ENCODE measurements around the gene UBAP1L.
"Not testable (repeated sequence)": the region's sequence is repeated elsewhere in the genome, so short reads cannot be mapped to it uniquely, and the experiment has no call there.

Gene UBAP1L

DNA sequence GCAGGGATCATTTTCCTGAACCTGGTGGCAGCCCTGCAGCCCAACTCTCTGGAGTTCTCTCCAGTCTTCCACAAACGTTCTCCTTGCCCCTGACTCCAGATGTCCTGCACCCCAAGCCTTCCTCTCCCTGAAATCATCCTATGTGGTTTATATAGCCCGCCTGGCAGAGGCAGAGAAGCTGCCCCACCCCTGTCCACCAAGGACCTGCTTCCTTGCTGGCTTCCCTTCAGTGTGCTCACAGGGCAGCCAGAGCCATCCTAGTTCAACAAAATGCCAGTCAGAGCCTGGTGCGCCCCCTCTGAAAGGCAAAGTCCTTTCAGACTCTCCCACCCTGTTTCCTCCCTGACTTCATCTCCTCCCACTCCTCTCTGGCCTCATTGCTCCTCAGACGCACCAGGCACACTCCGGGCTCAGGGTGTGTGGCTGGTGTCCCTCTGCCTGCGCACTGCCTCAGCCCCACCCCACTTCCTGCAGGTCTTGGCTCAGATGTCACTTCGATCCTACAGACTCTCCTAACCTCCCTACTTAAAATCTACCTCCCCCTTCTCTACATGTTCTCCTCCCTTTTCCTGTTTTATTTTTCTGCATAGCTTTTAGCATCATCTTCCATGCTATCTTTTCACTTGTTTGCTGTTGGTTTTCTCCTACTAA is 32.6 kb downstream of the UBAP1L start:
- DNase-seq, result no peak

DNA sequence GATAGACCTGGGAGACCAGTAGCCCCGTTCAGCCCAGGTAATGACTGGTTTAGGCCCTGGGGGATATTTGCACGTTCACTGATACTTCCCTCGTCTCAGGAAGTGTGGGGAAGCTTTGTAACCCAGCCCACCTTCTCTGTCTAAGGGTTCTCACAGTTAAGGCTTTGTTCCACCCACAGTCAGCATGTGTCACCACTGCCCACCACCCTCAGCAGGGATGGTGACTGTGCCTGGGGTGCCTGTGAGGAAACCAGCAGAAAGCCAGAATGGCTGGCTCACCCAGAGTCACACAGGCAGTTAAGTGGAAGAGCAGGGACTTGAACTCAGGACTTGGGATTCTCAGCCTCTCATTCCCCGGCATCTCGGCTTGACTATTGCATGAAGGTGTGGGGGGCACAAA is 33.2 kb downstream of the UBAP1L start:
- DNase-seq, result no peak

DNA sequence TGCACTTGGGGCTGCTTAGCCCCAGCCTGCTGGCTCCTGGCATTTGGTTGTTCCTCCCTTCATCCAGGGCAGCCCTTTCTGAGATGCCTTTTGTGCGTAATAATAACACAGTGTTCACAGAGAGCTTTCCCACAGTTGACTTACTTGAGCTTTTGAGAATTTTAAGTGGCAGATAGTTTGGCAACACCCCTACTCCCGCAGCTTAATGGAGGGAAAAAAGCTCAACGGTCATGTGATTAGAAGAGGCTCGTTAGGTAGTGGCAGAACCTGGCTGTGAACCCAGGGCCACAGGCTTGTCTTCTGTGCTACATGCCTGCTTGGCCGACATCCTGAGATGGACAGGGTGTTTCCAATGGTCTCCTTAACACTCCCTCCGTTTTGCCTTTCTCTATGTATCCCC is 33.7 kb downstream of the UBAP1L start:
- no peak for DNase-seq

DNA sequence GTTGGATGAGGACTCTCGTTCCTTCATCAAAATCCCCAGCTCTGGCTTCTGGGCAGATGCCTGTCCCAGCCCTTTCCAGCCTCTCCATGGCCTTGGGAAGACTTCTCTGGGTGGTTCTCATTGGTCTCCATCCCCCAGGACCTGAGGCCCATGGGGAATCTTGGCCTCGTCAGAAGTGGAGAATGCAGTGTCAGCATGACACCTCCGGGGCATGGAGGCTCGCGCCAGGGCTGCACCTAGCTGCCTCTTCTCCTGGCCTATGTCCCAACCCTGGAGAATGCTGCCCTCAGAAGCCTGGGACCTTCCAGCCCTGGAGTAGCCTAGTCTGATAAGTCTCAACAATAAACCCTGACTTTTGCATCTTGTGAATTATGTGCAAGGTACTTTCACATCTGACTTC is 35.4 kb downstream of the UBAP1L start:
- no peak for DNase-seq

DNA sequence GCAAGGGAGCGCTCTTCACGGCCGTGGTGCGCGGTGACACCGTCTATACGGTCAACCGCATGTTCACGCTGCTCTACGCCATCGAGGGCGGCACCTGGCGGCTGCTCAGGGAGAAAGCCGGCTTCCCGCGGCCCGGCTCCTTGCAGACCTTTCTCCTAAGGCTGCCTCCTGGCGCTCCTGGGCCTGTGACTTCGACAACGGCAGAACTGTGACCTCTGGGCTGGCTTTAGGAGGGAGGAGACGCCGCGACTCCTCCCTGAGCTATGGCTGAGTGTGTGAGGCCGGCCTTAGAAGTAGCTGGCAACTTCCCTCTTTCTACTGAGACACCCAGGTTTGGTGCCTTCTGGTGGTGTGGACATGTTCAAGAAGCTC is 37.0 kb downstream of the UBAP1L start:
- DNase-seq, result peak; percentile 79

DNA sequence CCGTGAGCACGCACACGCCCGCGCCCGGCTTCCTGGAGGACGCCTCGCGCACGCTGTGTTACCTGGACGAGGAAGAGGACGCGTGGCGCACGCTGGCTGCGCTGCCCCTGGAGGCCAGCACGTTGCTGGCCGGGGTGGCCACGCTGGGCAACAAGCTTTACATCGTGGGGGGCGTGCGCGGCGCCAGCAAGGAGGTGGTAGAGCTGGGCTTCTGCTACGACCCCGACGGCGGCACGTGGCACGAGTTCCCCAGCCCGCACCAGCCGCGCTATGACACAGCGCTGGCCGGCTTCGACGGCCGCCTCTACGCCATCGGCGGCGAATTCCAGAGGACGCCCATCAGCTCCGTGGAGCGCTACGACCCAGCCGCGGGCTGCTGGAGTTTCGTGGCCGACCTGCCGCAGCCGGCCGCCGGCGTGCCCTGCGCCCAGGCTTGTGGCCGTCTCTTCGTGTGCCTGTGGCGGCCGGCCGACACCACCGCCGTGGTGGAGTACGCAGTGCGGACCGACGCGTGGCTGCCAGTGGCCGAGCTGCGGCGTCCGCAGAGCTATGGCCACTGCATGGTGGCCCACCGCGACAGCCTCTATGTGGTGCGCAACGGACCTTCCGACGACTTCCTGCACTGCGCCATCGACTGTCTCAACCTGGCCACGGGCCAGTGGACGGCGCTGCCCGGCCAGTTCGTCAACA is 37.6 kb downstream of the UBAP1L start:
- DNase-seq, result no peak

DNA sequence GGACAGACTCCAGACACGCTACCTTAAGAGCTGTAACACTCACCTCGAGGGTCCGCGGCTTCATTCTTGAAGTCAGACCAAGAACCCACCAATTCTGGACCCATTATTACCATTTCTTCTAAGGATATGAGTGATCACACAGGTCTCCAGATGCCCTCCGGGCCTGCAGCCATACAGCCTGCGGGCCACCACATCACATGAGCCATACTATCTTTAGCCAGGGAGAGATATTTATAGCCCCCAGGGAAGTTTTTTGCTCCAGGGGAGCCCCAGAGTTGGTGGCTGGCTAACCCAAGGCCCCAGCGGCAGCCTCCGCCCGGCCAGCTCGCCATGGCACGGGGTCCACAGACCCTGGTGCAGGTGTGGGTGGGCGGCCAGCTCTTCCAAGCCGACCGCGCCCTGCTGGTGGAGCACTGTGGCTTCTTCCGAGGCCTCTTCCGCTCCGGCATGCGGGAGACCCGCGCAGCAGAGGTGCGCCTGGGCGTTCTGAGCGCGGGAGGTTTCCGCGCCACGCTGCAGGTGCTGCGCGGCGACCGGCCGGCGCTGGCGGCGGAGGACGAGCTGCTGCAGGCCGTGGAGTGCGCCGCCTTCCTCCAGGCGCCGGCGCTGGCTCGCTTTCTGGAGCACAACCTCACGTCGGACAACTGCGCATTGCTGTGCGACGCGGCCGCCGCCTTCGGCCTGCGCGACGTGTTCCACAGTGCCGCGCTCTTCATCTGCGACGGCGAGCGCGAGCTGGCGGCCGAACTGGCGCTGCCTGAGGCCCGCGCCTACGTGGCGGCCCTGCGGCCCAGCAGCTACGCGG is 38.3 kb downstream of the UBAP1L start, which contains the start of gene KBTBD13:
Gene KBTBD13 (plus strand): TSS at position 261 of the 805 bp plus-strand sequence. CDS start 70 bp downstream, at position 331.
- DNase-seq, result no peak

DNA sequence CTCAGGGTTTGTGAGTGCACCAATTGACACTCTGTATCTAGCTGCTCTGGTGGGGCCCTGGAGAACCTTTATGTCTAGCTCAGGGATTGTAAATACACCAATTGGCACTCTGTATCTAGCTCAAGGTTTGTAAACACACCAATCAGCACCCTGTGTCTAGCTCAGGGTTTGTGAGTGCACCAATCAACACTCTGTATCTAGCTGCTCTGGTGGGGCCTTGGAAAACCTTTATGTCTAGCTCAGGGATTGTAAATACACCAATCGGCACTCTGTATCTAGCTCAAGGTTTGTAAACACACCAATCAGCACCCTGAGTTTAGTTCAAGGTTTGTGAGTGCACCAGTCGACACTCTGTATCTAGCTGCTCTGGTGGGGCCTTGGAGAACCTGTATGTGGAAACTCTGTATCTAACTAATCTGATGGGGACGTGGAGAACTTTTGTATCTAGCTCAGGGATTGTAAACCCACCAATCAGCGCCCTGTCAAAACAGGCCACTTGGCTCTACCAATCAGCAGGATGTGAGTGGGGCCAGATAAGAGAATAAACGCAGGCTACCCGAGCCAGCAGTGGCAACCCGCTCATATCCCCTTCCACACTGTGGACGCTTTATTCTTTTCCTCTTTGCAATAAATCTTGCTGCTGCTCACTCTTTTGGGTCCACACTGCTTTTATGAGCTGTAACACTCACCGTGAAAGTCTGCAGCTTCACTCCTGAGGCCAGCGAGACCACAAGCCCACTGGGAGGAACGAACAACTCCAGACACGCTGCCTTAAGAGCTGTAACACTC is 39.2 kb downstream of the UBAP1L start:
- not testable (repeated sequence) for DNase-seq

DNA sequence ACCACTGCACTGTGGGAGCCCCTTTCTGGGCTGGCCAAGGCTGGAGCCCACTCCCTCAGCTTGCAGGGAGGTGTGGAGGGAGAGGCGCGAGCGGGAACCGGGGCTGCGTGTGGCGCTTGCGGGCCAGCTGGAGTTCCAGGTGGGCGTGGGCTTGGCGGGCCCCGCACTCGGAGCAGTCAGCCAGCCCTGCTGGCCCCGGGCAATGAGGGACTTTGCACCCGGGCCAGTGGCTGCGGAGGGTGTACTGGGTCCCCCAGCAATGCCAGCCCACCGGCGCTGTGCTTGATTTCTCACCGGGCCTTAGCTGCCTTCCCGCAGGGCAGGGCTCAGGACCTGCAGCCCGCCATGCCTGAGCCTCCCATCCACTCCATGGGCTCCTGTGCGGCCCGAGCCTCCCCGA is 40.1 kb downstream of the UBAP1L start:
- not testable (repeated sequence) for DNase-seq

DNA sequence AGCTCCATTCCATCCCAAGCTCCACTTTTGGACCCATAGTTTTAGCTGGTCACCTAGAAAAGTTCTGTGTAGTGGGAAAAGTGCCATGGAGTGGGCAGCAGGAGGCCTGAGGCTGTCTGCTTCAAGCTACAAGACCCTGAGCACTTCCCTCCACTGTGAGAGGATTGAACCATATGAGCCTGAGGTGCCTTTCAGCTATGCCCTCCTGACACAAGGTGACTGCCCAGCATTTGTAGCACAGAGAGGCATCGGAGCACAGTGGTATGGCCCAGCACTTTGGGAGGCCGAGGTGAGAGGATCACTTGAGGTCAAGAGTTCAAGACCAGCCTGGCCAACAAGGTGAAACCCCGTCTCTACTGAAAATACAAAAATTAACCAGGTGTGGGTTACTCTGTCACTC is 42.4 kb downstream of the UBAP1L start:
- no peak for DNase-seq

DNA sequence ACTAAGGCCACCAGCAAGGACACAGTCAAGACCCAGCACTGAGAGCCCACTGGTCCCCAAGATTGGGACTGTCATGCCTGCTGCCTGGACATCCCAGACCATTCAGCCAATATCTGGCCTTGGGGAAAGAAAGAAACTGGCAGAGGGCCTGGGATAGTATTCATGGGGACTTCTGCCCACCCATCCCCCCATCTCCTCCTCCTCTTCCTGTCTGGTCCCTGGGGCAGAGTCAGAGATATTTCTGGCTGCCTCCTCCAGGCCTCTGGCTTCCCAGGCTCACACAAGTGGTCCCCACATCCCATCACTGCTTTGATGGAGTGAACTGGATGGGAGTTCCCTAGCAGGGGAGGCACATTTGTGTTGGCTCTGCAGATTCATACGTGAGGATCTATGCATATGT is 43.0 kb downstream of the UBAP1L start:
- no peak for DNase-seq

DNA sequence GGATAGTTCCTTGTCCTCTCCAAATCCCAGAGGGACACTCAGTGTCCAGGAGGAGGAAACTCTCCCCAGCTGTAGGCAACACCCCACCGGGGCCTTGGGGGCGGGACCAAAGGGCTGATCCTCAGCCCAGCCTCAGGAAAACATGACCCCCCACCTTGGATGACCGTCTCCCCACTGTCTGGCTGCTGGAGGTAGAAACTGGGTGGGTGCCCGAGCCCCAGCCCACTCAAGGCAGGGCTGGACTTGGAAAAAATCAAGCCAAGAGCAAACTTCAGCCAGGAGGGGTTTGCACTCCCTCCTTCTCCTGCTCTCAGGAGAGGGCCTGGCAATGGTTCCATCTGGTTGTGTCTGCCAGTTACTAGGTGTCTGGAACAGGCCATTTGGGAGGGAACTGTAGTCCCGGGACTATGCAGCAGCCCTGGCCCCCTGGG is 43.6 kb downstream of the UBAP1L start:
- DNase-seq, result no peak

DNA sequence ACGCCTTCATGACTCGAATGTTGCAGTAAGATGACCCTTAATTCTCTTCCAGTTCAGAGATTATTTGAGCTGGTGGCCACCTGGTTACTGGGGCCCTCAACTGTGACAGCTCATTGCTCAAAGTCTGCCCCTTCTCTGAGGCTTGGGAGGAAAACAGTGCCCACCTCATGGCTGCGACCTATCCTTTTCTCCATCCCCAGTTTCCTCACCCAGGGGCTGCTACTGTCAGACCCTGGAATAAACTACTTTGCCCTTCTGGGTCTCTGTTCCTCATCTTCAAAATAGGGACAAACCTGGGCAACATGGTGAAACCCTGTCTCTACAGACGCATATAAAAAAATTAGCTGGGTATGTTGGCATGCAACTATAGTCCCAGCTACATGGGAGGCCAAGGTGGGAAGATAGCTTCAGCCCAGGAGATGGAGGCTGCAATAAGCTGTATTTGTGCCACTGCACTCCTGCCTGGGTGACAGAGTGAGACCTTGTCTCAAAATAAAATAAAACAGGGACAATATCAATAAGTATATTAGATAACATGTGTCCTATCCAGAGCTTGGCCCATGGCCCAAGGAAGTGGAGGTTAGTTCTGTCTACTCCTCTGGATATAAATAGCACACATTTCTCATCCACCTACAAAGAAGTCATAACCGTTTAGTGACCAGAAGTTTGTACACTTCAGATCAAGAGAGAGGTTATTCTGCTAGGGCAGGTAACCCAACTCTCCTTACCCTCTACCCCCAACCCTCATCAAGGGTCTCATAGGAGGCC is 45.0 kb downstream of the UBAP1L start:
- no peak for DNase-seq

DNA sequence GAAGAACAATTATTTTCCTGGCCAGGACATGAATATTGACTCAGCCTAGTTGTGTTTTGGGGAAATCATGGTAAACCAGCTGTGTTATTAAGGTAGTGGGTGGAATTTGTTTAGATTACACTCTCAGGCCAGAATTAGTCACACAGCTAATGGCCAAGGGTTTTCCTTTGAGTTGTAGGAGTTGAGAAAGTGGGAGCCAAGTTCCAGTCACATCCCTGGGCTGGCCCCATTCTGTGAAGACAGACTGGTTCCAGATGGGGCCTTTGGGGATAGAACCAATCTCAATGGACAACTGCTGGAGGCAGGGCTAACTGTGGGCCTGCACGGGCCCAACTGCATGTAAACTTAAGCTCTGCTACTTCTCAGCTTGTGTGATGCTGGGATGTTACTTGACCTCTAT is 45.8 kb downstream of the UBAP1L start:
- DNase-seq, result no peak

DNA sequence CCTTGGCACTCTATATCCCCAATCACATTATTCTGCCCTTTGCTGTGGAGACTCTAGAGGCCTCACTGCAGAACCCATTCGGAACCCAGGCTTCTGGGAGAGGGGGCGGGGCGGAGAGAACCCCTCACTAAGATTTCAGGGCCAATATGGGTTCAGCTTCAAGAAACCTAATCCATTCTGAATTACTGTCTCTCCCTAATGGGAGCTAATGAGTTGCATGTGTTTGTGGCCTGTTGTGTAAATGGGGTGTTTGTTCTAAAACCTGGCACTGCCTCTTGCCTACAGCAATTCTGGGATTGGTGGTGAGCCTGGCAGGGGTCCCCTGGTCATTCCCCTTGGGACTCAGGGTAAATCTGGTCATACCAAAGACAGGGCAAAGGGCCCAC is 46.6 kb downstream of the UBAP1L start:
- DNase-seq, result no peak

DNA sequence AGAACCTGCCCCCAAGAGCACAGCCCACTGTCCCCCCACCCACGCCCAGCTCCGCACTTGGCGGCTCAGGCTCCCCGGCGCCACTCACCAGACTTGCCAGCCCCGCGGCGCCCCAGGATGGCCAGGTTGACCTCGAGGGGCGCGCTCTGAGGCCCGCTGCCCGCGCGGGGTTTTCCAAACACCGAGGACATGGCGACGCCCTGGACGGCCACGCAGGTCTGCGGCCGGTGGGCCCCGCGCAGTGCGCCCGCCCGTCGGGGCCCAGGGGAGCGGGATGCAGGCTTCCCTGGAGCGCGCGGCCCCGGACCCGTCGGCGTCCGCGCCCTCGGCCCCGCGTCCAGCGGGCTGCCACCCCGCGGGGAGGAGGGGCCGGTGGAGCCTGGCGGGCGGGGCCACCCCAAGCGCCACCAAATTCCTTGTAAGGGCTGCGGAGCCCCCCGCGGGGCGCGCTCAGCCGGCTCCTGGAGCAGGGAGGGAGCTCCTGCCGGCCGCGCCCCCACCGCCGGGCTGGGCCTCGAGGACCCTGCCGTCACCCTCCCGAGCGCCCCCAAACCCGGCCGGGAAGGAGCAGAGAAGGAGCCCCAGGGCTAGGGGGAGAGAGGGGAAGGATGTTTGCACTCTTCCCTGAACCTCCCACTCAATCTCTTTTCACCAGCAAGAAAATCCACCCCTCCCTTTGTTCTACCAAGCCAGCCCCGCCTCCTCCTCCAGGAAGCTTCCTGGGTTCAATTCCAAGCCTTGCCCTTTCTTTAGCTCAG is 47.2 kb downstream of the UBAP1L start, which contains the start of gene RASL12:
Gene RASL12 (minus strand): TSS at position 347 of the 758 bp plus-strand sequence. CDS start 156 bp downstream, at position 191.
- no peak for DNase-seq

DNA sequence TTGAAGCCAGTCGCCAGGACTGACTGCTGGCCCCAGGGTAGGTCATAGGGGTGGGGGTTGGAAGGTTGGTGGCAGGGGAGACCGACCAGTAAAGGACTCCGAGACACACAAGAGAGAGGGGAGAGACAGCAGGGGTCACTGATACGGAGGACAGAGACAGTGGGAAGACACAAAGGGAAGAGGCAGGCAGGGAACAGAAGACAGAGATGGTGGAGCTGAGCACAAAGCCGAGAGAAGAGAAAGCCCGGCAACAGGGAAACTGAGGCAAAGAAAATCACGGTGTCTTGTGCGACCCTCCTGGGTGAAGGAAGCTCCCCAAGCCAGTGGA is 47.7 kb downstream of the UBAP1L start:
- DNase-seq, result no peak

DNA sequence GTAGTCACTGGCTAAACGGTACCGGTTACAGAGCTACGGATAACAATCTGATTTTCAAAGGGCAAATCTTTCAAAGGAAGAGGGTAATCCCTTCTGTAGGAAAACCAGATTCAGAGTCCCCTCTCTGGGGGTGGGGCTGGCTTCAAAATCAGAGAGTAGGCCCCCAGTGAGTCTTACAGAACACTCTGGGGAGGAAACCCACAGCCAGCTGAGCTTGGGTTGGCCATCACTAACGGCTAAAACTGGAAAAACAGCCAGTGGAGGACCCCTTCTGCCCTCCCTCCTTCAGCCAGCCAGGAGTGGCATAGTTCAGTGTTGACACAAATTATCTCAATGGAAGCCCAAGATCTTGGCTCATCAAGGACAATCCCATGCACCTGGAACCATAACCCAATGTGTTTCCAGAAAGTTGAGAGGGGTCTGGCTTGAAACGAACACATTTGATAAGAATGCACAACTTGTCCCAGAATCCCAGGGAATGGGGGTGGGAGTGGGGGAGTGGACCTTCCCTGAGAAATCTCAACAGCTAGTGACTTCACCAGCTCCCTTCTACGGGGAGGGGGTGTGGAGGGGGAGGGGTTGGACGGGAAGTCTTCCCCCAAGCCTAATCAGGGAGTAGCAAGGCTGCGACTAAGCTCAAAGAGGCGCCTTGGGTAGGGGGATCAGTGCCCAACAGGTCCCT is 48.2 kb downstream of the UBAP1L start:
- DNase-seq, result no peak

DNA sequence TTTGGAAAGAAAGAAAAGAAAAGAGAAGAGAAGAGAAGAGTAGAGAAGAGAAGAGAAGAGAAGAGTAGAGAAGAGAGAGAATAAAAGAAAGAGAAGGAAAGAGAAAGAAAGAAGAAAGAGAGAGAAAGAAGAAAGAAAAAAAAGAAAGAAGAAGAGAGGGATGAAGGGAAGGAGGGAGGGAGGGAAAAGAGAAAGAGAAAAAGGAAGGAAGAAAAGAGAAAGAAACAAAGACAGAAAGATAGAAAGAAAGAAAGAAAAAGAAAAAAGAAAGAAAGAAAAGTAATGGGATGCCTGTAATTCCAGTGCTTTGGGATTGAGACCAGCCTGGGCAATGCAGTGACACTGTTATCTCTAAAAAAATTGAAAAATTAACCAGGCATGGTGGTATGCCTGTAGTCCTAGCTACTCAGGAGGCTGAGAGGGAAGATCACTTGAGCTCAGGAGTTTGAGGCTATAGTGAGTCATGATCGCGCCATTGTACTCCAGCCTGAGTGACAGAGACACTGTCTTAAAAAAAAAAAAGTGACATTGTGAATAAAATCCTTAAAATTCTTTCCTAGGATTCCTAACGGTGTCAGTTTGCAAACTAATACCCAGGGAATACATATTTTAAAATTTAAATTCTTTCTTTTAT is 48.9 kb downstream of the UBAP1L start:
- DNase-seq, result peak; percentile 22

DNA sequence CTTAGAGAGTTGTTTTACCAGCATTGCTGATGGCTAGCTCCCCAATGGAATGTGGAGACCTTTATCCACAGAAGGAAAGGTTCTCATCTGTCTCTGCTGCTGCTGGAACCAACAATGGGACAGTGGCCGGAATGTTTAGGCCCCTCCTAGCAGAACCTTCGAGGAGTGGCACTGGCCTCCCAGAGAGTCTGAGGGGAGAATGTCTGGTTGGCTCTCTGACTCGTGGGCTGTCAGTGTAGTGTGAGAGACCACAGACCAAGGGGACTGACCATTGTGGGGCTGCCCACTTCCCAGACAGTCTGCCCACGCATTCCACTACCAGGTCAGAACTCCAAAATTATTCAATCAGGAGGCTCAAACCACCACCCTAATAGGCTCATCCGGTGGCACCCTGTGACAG is 52.3 kb downstream of the UBAP1L start:
- DNase-seq, result no peak
